GM23248 (cell line): ENCODE measurements around the gene SLC40A1. TPM values are rescaled to one million over a fixed set of nuclear protein-coding genes. Genes with fewer than 3 reads are reported as not detected.

Experiments
- DNase-seq: peaks from one replicate; pipeline ENCODE4 v3.0.0-alpha.2; 2015
- H2AFZ ChIP-seq: fragments of 200-600 bp; sonication (generic); 2 replicates; pipeline ENCODE4 v1.6.1; 2016; ENCODE audit warnings: antibody characterized with exemption
- H3F3A ChIP-seq: fragments of 200-600 bp; sonication (generic); 2 replicates; pipeline ENCODE4 v1.6.1; 2016; ENCODE audit warnings: mild to moderate bottlenecking, antibody characterized with exemption, mixed run types; ENCODE audit not compliant: insufficient read depth
- H3K27ac ChIP-seq: fragments of 200-600 bp; sonication (generic); 2 replicates; pipeline ENCODE4 v1.5.1; 2016; ENCODE audit warnings: mild to moderate bottlenecking
- H3K27me3 ChIP-seq: fragments of 200-600 bp; sonication (generic); replicated peaks from 2 replicates; pipeline ENCODE4 v1.6.1; 2016; ENCODE audit warnings: mild to moderate bottlenecking; ENCODE audit not compliant: insufficient read depth
- H3K36me3 ChIP-seq: fragments of 200-600 bp; sonication (generic); 2 replicates; pipeline ENCODE4 v1.6.1; 2016; ENCODE audit warnings: low read depth, mild to moderate bottlenecking
- H3K4me1 ChIP-seq: fragments of 200-600 bp; sonication (generic); 2 replicates; pipeline ENCODE4 v1.6.1; 2016; ENCODE audit warnings: mild to moderate bottlenecking; ENCODE audit not compliant: insufficient read depth
- H3K4me2 ChIP-seq: fragments of 200-600 bp; sonication (generic); one replicate; pipeline ENCODE4 v1.6.1; 2016; ENCODE audit warnings: mild to moderate bottlenecking; ENCODE audit not compliant: unreplicated experiment
- H3K4me3 ChIP-seq: fragments of 200-600 bp; sonication (generic); 2 replicates; pipeline ENCODE4 v1.5.1; 2016; ENCODE audit warnings: mild to moderate bottlenecking
- H3K79me2 ChIP-seq: fragments of 200-600 bp; sonication (generic); 2 replicates; pipeline ENCODE4 v1.6.1; 2016; ENCODE audit warnings: mild to moderate bottlenecking; ENCODE audit not compliant: insufficient read depth
- H3K9ac ChIP-seq: fragments of 200-600 bp; sonication (generic); 2 replicates; pipeline ENCODE4 v1.6.1; 2016; ENCODE audit warnings: mild to moderate bottlenecking
- H3K9me2 ChIP-seq: fragments of 200-600 bp; sonication (generic); 2 replicates; pipeline ENCODE4 v1.6.1; 2016; ENCODE audit warnings: mixed run types, mild to moderate bottlenecking, moderate library complexity; ENCODE audit not compliant: insufficient read depth
- H3K9me3 ChIP-seq: fragments of 200-600 bp; sonication (generic); one replicate; pipeline ENCODE4 v1.6.1; 2017; ENCODE audit warnings: low read depth
- H4K20me1 ChIP-seq: fragments of 200-600 bp; sonication (generic); 2 replicates; pipeline ENCODE4 v1.6.0; 2016; ENCODE audit not compliant: insufficient read depth
- EZH2 ChIP-seq: fragments of 200-600 bp; sonication (generic); IDR thresholded peaks from 2 replicates; pipeline ENCODE4 v1.6.1; 2018; ENCODE audit warnings: antibody characterized with exemption, mild to moderate bottlenecking; ENCODE audit not compliant: insufficient read depth, poor library complexity, severe bottlenecking
- EZH2phosphoT487 ChIP-seq: fragments of 200-600 bp; sonication (generic); IDR thresholded peaks from 2 replicates; pipeline ENCODE4 v1.6.1; 2018; ENCODE audit warnings: antibody characterized with exemption, moderate library complexity, mild to moderate bottlenecking, low read depth; ENCODE audit not compliant: insufficient read depth
- WGBS, 2 experiments: methylation state at CpG; one replicate each; pipeline ENCODE4 v1.1.6; 2015 to 2017; ENCODE audit warnings: low lambda C conversion rate in 2 of 2, low coverage in 1 of 2; ENCODE audit errors: missing lambda C conversion rate in 2 of 2; 5-methylcytosine and 5-hydroxymethylcytosine counted together
- in situ Hi-C: fragments of 300-500 bp; cut with MboI; formaldehyde crosslinking; loops from 2 replicates; pipeline ENCODE4 v1.15.0; 2020
- polyA plus RNA-seq: library from polyadenylated mRNA; unstranded; fragments of >200 nt; fragmentation: Nextera tagmentation; extraction: Ambion mirVana; gene quantifications from 2 replicates; pipeline ENCODE4 v1.2.1, GENCODE V29; 2016
- total RNA-seq: library from RNA; depleted of rRNA; stranded (reverse); fragments of >200 nt; shearing (Covaris generic); gene quantifications from 2 replicates; pipeline ENCODE4 v1.2.3, GENCODE V29; 2014; rRNA removed

The SLC40A1 gene
- total and polyA plus RNA-seq, 2 experiments from 2014 or later: 0.28 TPM; not detected in 1

- no peaks in the 10 kb centered on the region for H3K79me2 ChIP-seq
- no peak overlapping the region for H2AFZ ChIP-seq
- H3K4me3 ChIP-seq: no peak overlapping the region
- no peak overlapping the region for H3K27ac ChIP-seq
- H3K4me2 ChIP-seq: no peak overlapping the region
- in situ Hi-C loops: no loop called here
- H3K27me3 ChIP-seq: no peaks in the 10 kb centered on the region
- no peak for TF ChIP-seq EZH2phosphoT487
- TF ChIP-seq EZH2: no peak
- 73 to 85% methylated on average over 2 of the region's 2 CpGs for WGBS, 2 experiments
- DNase-seq: no peak
- no peaks in the 10 kb centered on the region for H3K36me3 ChIP-seq
- no peak overlapping the region for H3K9ac ChIP-seq
- H3F3A ChIP-seq: no peaks in the 10 kb centered on the region
- H3K4me1 ChIP-seq: no peaks in the 10 kb centered on the region
- H4K20me1 ChIP-seq: no peaks in the 10 kb centered on the region
- H3K9me3 ChIP-seq: no peaks in the 10 kb centered on the region
- no peaks in the 10 kb centered on the region for H3K9me2 ChIP-seq
These were observed 69.2 kb downstream of the SLC40A1 start for GRCh38 chr2:189511210-189511959.

Other genes with a start within 250 kb of the SLC40A1 start
- 30.5 and 44.1 TPM in 2 replicates for gene WDR75, start 139.3 kb downstream of the SLC40A1 start, total RNA-seq
- 22.9 and 25.8 TPM in 2 replicates for gene WDR75, start 139.3 kb downstream of the SLC40A1 start, polyA plus RNA-seq
- gene ASNSD1, start 80.7 kb upstream of the SLC40A1 start, total RNA-seq: 63.4 and 67.7 TPM in 2 replicates
- 54.4 and 61.7 TPM in 2 replicates for gene ASNSD1, start 80.7 kb upstream of the SLC40A1 start, polyA plus RNA-seq
- gene ANKAR, start 93.9 kb upstream of the SLC40A1 start, total RNA-seq: 2.3 and 3.4 TPM in 2 replicates
- gene ANKAR, start 93.9 kb upstream of the SLC40A1 start, polyA plus RNA-seq: 3.1 and 3.8 TPM in 2 replicates
- 5.3 and 7.5 TPM in 2 replicates for gene OSGEPL1, start 182.0 kb upstream of the SLC40A1 start, total RNA-seq
- 5.6 and 6.5 TPM in 2 replicates for gene OSGEPL1, start 182.0 kb upstream of the SLC40A1 start, polyA plus RNA-seq
- 71.3 and 74.2 TPM in 2 replicates for gene ORMDL1, start 203.6 kb upstream of the SLC40A1 start, total RNA-seq
- 133 and 150 TPM in 2 replicates for gene ORMDL1, start 203.6 kb upstream of the SLC40A1 start, polyA plus RNA-seq
- 18.2 and 18.7 TPM in 2 replicates for gene PMS1, start 203.7 kb upstream of the SLC40A1 start, total RNA-seq
- 22.2 and 22.3 TPM in 2 replicates for gene PMS1, start 203.7 kb upstream of the SLC40A1 start, polyA plus RNA-seq